COR-L47 (cell line): Measurements from ENCODE around the gene SUSD6.

ENCODE experiments used
- DNase-seq: peaks from one replicate; lab custom pipeline; 2025; lab: John Stamatoyannopoulos, UW

SUSD6 gene

GRCh38 chr14:69611172-69612013 lies at the start of gene SUSD6:
TSS of gene SUSD6 (plus strand) at chr14:69611596. CDS start at chr14:69658593, 46,997 bp downstream.
- peak; percentile 94 for DNase-seq

DNA sequence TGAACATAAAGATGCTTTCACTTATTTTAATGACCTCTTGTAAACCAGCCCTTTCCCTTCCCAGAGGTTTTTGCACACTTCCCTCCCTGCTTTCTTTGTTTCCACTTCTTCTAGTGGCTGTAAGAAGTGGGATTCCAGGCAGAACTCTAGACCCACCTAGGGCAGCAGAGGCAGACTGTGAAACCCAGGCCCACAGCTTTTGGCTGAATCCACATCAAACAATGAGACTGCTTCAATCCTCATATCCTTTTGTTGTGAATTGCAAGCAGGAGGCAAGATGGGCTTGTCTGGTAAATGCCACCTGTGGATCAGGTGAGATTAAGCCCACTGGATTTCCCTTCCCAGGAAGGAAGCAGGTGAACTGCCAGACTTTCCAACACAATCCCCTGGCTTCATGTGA lies 49.5 kb upstream of the SUSD6 start:
- no peak for DNase-seq

DNA sequence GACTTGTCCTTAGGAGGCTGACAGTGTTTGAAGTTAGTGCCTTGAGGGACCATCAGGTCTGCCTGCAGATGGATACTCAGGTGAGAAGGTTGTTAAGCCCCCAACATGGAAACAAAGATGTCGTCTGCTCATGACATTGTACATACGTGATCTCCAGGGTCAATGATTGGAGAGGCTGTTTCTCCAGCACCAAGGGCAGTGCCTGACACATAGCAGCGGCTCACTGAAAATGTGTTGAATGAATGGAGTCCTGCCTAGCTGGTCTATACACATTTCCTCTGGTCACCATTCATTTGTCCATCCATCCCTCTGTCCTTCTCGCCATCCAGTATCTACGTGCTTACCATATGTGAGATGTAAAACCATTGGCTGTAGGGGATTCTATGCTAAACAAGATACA lies 43.8 kb upstream of the SUSD6 start:
- DNase-seq: no peak

GRCh38 chr14:69569859-69570258 lies 41.5 kb upstream of the SUSD6 start:
- no peak for DNase-seq

GRCh38 chr14:69570836-69571330 lies 40.5 kb upstream of the SUSD6 start:
- no peak for DNase-seq

- no peak for DNase-seq
These were observed 39.9 kb upstream of the SUSD6 start for GRCh38 chr14:69571449-69572029.

- no peak for DNase-seq
These were observed 39.2 kb upstream of the SUSD6 start for GRCh38 chr14:69572030-69572840.

DNA sequence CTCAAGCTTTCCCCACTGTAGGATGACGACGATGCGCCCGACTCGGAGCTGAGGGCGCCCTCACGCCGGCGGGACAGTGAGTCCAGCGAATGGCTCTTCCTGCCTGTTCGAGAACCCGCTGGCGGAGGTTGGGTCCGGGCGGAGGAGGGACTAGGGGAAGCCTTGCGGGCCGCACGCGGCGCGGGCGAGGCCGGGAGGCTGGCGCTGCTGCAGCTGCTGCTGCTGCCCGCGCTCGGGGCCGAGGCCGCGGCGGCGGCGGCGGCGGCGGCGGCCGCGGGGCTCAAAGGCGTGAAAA lies 38.6 kb upstream of the SUSD6 start:
- no peak for DNase-seq

DNA sequence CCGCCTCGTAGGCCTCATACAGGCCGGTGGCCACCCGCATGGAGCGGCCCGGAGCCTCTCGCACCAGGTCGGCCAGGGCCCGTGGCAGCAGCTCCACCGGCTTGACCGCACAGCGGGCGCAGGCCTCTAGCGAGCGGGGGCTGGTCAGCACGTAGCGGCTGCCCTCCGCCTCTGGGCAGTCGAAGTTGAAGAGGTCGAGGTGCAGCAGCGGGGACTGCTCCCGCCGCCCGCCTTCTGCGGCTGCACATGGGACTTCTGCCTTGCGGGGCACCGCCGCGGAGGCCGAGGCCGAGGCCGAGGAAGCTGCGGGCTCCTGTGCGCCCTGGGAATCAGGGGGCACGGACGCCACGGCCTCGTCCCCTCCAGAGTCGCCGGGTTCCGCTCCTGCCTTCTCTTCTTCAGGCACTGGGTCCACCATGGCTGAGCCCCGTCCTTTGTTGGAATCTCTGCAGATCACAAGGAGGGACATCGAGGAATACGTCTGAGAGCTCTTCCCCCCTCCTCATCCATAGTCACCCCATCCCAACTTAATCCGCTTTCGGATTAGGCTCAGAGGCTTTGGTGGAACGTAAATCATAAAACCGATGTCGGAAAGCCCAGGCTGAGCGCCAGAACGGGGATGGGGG lies 38.1 kb upstream of the SUSD6 start:
- no peak for DNase-seq

DNA sequence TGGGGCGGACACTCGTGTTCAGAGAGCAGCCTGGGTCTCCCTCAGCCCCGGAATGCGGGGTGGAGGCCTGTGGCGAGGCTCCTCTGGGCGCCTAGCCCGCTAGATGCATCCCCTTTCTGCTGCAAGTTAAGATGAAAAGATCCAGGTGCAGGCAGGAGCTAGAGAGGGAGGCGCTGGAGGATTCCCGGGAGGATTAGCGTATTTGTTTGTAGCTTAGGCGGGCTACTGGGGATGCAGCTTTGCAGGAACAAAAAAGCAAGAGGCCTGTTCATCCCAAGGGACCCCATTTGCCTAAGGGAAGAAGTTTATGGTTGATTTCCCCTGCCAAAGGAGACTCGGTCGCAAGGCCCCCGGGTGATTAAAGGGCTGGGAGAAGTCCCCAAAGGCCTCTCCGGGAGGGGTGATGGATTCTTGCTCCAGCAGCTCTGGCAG lies 37.5 kb upstream of the SUSD6 start:
- peak; percentile 19 for DNase-seq

GRCh38 chr14:69574263-69574953 lies 37.0 kb upstream of the SUSD6 start, which contains the start of gene CCDC177:
TSS of gene CCDC177 (minus strand) at chr14:69574871. CDS start at chr14:69573622, 1,249 bp downstream.
- peak; percentile 81 for DNase-seq

DNA sequence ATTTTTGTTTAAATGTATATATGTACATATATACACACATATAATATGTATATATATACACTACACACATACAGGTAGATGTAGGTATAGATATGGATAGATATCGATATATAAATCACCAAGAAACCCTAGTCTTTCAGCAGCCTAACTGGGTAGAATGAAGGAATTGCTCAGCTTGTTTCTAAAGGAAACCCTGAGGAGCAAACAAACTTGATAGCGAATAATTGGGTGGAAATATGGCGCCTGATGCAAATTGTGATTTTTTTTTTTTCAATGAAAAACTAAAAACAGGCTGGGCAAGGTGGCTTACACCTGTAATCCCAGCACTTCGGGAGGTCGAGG lies 36.5 kb upstream of the SUSD6 start:
- DNase-seq: no peak

DNA sequence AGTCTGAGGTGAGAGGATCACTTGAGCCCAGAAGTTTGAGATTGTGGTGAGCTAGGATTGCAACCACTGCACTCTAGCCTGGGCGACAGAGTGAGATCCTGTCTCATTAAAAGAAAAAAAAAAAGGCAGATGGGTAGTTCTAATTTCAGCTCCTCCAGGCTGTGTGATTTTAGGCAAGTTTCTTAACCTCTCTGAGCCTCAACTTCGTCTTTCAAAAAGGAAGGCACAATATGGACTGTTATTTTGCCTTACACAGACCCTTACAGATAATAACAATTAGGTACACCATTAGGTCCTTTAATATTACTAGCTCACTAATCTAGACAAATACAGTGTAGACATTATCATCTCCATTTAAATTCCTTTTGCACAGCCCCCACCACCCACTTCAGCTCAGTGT lies 31.9 kb upstream of the SUSD6 start:
- no peak for DNase-seq

- DNase-seq: peak; percentile 49
These were observed 31.3 kb upstream of the SUSD6 start for GRCh38 chr14:69580009-69580577.

DNA sequence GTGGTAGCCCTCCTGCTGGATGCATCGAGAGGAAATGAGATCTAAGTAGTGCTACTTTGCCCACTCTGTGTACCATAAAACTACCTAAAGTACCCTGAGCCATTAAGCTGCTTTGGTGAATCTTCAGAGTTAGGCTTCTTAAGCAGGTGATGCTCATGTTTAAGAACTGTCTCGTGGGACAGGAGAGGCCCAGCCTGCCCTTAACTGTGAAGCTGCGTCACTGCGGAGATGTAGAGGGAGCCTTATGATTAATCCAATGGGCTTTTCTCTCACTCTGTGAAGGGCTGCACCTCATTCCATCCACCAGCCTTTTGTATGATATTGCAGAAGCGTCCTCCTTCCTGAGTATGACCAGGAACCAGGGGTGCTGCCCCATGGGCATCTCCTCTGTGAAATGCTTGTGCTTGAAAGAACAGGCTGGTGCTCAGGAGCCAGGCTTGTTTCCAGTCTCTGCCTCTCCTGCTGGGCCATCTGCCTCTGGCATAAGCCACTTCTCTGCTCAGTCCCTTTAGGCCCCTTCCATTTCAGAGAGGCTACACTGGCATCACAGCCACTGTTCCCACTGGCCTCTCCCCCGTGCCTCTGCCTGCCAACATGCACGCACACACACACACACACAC lies 30.0 kb upstream of the SUSD6 start:
- no peak for DNase-seq

GRCh38 chr14:69582212-69582611 lies 29.2 kb upstream of the SUSD6 start:
- DNase-seq: no peak

GRCh38 chr14:69582829-69583228 lies 28.6 kb upstream of the SUSD6 start:
- no peak for DNase-seq

- DNase-seq: no peak
These were observed 27.0 kb upstream of the SUSD6 start for GRCh38 chr14:69584389-69584788.

GRCh38 chr14:69586404-69586803 lies 25.0 kb upstream of the SUSD6 start:
- DNase-seq: no peak

DNA sequence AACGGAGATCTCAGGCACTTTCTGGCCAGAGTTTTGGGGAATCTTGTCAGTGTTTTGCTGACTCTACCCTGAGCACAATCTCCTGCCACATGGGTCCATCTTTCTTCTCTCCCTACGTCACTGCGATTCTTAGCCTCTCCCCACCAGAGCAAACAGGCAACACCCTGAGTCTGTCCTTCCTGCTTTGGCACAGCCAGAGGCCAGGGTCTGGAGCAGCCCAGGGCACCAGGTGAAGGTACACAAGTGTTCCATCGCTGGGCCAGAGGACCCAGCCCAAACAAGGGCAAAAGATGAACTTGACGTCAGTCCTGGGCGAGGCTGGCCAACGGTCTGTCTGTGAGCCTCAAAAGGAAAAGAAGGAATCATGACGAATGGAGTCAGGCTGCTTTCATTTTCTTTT lies 24.0 kb upstream of the SUSD6 start:
- DNase-seq: no peak

DNA sequence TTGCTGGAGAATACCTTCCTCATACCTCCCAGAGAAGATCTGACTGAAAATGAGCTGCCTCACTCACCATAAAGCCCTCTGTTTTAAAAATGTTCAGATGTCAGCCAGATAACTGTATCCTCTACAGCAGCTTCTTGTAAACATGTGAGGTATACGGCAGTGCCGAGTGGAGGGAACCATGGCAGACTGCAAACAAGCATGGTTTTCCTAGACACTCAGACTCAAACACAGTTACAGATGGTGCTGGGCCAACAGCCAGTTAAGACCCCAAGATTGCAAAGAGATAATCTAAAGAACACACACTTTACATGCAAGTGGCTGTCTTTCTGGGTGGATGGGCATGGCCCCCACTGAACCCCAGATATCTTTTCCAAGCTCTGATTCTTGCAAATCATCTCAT lies 20.1 kb upstream of the SUSD6 start:
- no peak for DNase-seq
